Activated CD8-positive, alpha-beta memory T cell treated with anti-CD3 and anti-CD28 coated beads for 1 hour (primary cell): ENCODE data around the gene RAPSN.

Source experiments
- DNase-seq, 2 donors: peaks; one replicate each; pipeline ENCODE4 v3.0.0-alpha.2; 2020; ENCODE audit warnings: low read depth in 1 of 2; ENCODE audit errors: extremely low read depth in 1 of 2

Gene RAPSN

GRCh38 chr11:47448566-47449427 is at the start of gene RAPSN:
Gene RAPSN, minus strand, starts transcription at chr11:47449136. Its CDS starts 172 bp downstream, at chr11:47448964.
- DNase-seq: no peak

- DNase-seq: no peak
Observed at GRCh38 chr11:47498149-47498548, 49.2 kb upstream of the RAPSN start.

GRCh38 chr11:47496808-47497207 is 47.9 kb upstream of the RAPSN start:
- no peak for DNase-seq

GRCh38 chr11:47495856-47496217 is 46.9 kb upstream of the RAPSN start:
- DNase-seq: no peak

GRCh38 chr11:47495011-47495855 is 46.3 kb upstream of the RAPSN start:
- no peak for DNase-seq

- DNase-seq: no peak
Observed at GRCh38 chr11:47489395-47489755, 40.4 kb upstream of the RAPSN start.

GRCh38 chr11:47488674-47489394 is 39.9 kb upstream of the RAPSN start:
- no peak for DNase-seq

GRCh38 chr11:47488111-47488510 is 39.2 kb upstream of the RAPSN start:
- DNase-seq: no peak

GRCh38 chr11:47487421-47487820 is 38.5 kb upstream of the RAPSN start:
- no peak for DNase-seq

GRCh38 chr11:47485107-47485506 is 36.2 kb upstream of the RAPSN start:
- no peak for DNase-seq

GRCh38 chr11:47483457-47483856 is 34.5 kb upstream of the RAPSN start:
- no peak for DNase-seq

- no peak for DNase-seq
Observed at GRCh38 chr11:47480762-47481161, 31.8 kb upstream of the RAPSN start.

GRCh38 chr11:47478651-47479329 is 29.9 kb upstream of the RAPSN start:
- no peak for DNase-seq

GRCh38 chr11:47477753-47478152 is 28.8 kb upstream of the RAPSN start:
- DNase-seq: no peak

GRCh38 chr11:47477323-47477722 is 28.4 kb upstream of the RAPSN start:
- no peak for DNase-seq

GRCh38 chr11:47470671-47471070 is 21.7 kb upstream of the RAPSN start:
- no peak for DNase-seq

- DNase-seq: no peak
Observed at GRCh38 chr11:47469361-47470179, 20.6 kb upstream of the RAPSN start.

GRCh38 chr11:47468598-47469214 is 19.8 kb upstream of the RAPSN start:
- DNase-seq: no peak

GRCh38 chr11:47467357-47467756 is 18.4 kb upstream of the RAPSN start:
- no peak for DNase-seq
